ENCODE results near the gene CATSPER3.

CATSPER3 gene

DNA sequence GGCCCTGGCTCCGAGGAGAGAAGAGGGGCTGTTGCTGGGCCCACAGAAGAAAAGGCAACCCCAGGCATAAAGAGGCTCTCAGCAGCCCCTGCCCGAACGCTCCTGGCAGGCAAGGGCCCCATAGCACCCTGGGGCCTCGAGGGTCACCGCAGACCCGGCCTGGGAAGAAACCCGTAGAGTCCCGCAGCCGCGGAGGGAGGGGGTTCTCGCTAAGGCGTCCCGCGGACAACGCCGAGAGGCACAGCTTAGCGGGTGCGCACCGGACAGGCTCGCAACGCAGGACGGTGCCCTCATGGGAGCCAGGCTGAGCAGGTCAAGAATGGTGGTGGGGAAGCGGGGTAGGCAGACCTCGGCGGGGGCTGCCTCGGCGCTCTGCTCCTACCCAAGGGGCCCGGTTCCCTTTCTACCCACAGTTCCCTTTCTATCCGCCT, 59.6 kb downstream of the CATSPER3 start:
- peaks cover 4% of the 10 kb centered on the region for H3K36me3 Mint-ChIP-seq
- DNase-seq = no peak
- no peaks in the 10 kb centered on the region for H3K9me3 Mint-ChIP-seq
- no peak overlapping the region for H3K4me3 Mint-ChIP-seq
- no peak overlapping the region for H3K27ac Mint-ChIP-seq
- CTCF ChIA-PET = no interaction called here
- peaks cover 19% of the 10 kb centered on the region for H3K4me1 Mint-ChIP-seq
- peaks cover 90% of the 10 kb centered on the region for H3K27me3 Mint-ChIP-seq

DNA sequence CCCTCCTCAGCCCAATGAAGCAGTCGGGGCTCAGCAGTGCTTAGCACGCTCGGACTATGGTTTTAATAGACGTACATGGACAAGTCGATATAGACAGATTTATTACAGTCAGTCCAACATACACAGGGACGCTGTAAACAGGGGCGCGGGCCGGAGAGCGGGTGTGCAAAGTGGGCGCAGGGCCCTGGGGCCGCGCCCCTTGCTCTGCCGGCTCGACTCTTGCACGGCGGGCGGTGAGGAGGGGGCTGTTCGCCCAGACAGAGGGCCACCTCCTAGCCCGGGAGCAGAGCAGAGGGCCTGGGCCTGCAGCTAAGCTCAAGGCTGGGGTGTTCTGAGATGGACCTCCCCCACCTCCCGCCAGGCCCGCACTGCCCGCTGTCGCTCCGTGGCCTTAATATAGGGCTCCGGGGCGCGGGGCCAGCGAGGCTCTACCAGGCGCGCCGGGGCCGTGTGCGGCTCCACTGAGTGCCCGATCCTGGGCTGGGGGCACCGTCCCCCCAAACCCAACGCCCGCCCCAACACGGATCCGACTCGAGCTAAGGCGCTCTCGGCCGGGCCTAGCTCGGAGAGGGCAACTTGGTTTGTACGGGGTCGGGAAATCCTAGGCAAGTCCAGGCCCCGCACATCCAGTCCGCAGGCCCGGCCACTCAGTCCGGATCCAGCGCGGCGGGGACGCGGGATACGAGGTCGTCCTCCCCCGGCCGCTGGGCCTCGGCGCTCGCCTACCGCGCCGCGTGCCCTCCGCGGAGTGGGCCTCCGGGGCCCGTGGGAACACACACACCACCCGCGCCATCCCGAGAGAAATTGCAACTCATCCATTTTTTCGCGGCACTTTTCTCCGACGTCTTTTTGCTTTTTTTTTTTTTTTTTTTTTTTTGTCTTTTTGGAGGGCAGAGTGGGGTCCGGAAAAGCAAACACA, 60.2 kb downstream of the CATSPER3 start:
- H3K36me3 Mint-ChIP-seq = peaks cover 4% of the 10 kb centered on the region
- CTCF ChIA-PET = no interaction called here

DNA sequence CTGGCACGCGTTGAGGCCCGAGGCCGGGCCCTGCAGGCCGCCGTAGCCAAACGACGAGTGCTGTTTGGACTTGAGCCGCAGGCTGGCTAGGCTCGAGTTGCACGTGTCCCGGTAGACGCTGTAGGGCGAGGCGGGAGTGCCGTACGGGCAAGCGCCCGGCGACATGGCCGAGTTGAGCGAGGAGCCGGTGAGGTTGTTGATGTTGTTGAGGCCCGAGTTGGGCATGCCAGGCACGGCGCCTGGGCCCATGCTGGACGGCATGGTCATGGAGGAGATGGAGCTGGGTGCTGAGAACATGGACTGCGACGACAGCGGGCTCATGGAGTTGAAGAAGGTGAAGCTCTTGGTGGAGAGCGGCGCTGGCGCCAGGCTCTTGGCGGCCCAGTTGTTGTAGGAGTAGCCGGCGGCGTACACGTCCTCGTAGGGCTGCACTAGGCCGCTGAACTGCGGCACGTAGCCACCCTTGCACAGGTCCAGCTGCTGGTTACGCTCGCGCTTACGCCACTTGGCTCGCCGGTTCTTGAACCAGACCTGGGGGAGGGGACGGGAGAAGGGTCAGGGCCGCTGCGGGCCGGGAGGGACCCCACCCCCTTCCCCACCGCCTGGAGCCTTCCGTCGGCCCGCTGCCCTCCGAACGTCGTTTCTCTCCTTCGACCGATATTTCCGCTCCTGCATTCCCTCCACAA, 61.2 kb downstream of the CATSPER3 start:
- DNase-seq = no peak
- H3K27me3 Mint-ChIP-seq = peaks cover 97% of the 10 kb centered on the region
- CTCF ChIA-PET = no interaction called here
- peaks cover 7% of the 10 kb centered on the region for H3K36me3 Mint-ChIP-seq
- H3K4me3 Mint-ChIP-seq = peak overlapping the region; percentile 34
- no peaks in the 10 kb centered on the region for H3K9me3 Mint-ChIP-seq
- peaks cover 27% of the 10 kb centered on the region for H3K4me1 Mint-ChIP-seq
- H3K27ac Mint-ChIP-seq = peak overlapping the region; percentile 60

More for the DNA sequence above, 60.2 kb downstream of the CATSPER3 start:
- Mint-ChIP-seq H3K27me3 (peaks cover 96% of the 10 kb centered on the region), H3K27ac (no peak overlapping the region), H3K4me3 (no peak overlapping the region), H3K4me1 (peaks cover 23% of the 10 kb centered on the region), H3K9me3 (no peaks in the 10 kb centered on the region)
- no peak for DNase-seq

DNA sequence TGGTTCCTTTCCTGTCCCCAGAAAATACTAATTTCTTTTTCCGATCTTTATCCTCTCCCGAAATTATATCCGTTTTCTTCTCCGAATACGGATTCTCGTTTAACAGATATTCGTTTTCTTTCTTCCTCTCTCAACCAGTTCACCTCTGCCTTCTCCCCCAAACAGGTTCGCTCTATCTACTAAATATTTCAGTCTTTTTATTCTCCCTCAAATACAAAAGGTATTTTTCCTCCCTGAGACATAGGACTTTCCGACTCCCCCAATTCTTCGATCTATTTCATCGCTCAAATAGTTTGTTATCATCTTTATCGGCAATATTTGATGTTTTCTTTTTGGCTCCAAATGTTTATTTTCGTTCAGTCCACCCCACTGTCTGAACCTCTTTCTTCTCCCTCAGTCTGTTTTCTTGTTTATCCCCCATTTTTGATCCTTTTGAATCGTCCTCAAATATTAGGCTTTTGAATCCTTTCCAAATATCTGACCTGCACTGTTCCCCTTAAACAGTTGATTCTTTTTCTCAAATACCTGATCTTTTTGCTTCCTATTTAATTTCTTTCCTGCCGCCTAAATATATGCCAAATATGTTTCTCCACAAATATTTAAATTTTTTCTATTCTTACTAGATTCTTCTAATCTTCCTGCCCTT, 61.9 kb downstream of the CATSPER3 start:
- H3K4me3 Mint-ChIP-seq = peak overlapping the region; percentile 34
- peaks cover 95% of the 10 kb centered on the region for H3K27me3 Mint-ChIP-seq
- H3K4me1 Mint-ChIP-seq = peaks cover 29% of the 10 kb centered on the region
- peaks cover 8% of the 10 kb centered on the region for H3K36me3 Mint-ChIP-seq
- CTCF ChIA-PET = no interaction called here
- H3K27ac Mint-ChIP-seq = no peak overlapping the region
- no peaks in the 10 kb centered on the region for H3K9me3 Mint-ChIP-seq
- DNase-seq = no peak

DNA sequence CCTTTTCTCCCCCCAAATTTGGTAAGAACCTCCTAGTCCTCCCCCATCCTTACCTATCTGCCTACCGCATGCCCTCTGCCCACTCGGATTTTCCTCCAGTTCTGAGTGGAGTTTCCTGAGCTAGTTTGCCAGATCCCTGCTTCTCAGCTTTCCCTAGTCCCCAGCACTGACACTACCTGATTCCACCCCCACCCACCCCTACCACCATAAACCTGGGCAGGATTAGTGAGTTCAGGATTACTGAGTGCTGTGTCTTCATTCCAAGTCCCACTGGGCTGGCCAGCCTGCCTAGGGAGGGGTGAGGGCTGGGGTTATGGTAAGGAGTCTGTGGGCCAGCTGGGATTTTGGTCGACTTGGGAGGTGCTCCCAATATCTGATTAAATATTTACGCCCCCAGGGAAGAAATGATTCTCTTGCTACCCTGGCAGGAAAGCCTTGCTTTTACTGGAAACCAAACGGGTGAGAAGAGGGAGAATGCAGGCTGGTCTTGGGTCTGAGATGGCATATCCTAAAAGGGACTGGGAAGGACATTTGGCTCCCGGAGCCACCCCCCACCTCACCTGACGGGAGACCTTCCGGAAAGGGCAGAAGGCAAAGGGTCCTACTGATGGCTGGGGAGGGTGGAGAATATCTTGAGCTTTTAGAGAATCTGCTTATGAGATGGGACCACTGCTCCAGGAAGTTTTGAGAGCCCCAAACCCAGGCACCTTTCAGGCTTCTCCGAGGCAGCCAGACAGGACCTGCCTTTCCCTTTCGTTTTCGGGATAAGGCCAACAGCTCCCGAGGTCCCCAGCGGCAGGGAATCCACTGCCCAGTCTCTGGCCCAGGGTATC, 62.6 kb downstream of the CATSPER3 start:
- CTCF ChIA-PET = no interaction called here
- Mint-ChIP-seq H3K4me3 (peak overlapping the region; percentile 9), H3K36me3 (peaks cover 8% of the 10 kb centered on the region), H3K27ac (peak overlapping the region; percentile 19), H3K9me3 (no peaks in the 10 kb centered on the region), H3K27me3 (peaks cover 95% of the 10 kb centered on the region), H3K4me1 (peaks cover 35% of the 10 kb centered on the region)
- DNase-seq = no peak

DNA sequence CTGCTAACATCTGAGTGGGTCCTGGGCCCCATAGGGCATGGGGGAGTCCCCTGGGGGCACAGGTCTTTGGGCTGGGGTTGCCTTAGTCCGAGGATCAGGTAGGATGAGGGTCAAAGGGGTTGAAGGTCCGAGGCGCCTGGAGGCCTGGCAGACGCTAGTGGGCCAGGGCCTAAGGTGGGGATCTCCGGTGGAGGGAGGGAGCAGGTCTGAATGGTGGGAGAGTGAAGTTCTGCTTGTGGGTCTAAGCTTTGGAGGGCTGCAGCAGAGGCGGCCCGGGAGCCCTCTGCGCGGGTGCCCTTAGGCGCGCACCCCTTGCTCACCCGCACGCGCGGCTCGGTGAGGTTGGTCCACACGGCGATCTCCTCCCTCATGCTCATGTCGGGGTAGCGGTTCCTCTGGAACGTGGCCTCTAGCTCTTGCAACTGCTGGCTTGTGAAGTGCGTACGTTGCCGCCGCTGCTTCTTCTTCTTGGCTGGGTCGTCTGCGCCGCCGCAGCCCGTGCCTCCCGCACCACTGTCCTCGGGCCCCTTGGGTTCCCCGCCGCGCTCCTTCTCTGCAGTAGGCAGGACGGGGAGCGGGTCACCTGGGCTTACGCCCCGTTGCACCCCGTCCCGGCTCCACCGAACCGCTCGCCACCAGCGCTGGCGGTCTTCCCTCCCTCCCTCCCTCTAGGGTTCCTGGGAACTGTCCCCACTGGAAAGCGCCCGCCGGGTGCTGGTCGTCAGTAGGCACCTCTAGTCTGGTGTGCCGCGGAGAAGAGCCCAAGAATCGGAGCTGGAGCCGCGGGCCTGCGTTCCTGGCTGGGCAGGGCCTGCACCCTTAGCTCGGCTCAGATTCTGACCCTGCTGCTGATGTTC, 63.5 kb downstream of the CATSPER3 start:
- Mint-ChIP-seq H3K4me3 (peak overlapping the region; percentile 9), H3K9me3 (no peaks in the 10 kb centered on the region), H3K36me3 (peaks cover 8% of the 10 kb centered on the region), H3K27ac (no peak overlapping the region), H3K27me3 (peaks cover 95% of the 10 kb centered on the region), H3K4me1 (peaks cover 37% of the 10 kb centered on the region)
- peak; percentile 38 for DNase-seq
- CTCF ChIA-PET = interaction anchor here (0.7 to 1.0 kb wide), 2 partner anchors 11 to 126 kb away, joined by 3 read pairs; partner anchors contain the start of gene PCBD2

DNA sequence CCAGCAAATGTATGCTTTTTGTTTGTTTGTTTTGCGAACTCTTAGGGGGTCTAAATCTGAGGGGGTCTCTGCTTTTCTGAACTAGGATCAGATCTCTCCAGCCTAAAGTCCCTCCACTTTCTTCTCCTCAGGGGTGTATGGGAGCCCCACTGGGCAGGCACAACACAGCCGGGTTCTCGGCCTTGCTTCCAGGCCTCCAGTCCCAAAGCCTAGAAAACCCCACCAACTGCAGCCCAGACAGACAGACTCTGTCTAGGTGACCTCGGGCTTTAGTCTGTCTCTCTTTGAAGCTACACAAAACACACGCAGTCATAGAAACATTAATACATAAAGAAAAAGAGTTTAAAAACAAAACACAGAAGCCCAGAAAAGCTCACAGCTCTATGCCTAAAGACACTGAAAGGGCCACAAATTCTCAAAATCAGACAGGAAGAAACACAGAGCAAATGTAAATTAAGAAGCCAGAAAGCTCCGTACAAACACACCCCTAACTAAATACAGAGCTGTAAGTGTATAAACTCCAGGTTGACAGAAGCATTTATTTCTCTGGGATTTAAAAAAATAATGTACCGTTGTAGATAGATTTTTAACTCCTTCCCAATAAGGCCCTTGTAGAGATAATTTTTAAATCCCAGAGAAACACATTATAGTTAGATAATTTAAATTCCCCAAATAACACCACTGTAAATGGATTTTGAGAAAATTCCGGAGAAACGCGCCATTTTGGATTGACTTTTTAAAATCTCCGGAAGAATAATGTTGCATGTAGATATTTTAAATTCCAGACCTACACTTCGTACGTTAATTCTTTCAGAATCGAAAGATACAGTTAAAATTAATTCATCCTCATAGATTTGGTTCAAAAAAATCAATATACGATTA, 64.3 kb downstream of the CATSPER3 start:
- H3K4me3 Mint-ChIP-seq = peak overlapping the region; percentile 57
- H3K36me3 Mint-ChIP-seq = peaks cover 8% of the 10 kb centered on the region
- H3K27ac Mint-ChIP-seq = no peak overlapping the region
- H3K27me3 Mint-ChIP-seq = peaks cover 95% of the 10 kb centered on the region
- CTCF ChIA-PET = interaction anchor here (0.7 to 1.0 kb wide), 2 partner anchors 10 to 127 kb away, joined by 3 read pairs; partner anchors contain the start of gene PCBD2
- DNase-seq = no peak
- H3K9me3 Mint-ChIP-seq = no peaks in the 10 kb centered on the region
- H3K4me1 Mint-ChIP-seq = peaks cover 37% of the 10 kb centered on the region

DNA sequence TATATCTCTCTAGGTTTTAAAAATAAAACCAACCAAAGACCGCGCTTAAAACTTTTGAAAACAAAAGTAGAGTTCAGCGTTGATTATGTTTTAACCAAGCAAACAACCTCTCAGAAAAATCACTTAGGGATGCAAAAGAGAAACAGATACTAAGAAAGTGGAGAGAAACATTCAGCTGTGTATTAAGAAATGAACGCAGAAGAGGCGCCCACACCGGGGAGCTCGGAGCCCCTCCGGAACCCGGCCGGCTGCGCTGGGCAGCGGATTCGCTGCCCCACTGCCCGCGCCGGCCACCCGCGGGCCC, 64.9 kb downstream of the CATSPER3 start:
- H3K4me3 Mint-ChIP-seq = peak overlapping the region; percentile 57
- no peak overlapping the region for H3K27ac Mint-ChIP-seq
- no peaks in the 10 kb centered on the region for H3K9me3 Mint-ChIP-seq
- peaks cover 8% of the 10 kb centered on the region for H3K36me3 Mint-ChIP-seq
- peaks cover 37% of the 10 kb centered on the region for H3K4me1 Mint-ChIP-seq
- no peak for DNase-seq
- peaks cover 95% of the 10 kb centered on the region for H3K27me3 Mint-ChIP-seq
- CTCF ChIA-PET = interaction anchor here (1.1 kb wide), 1 partner anchor 114 kb away, joined by 3 read pairs; no protein-coding TSS in a partner anchor

DNA sequence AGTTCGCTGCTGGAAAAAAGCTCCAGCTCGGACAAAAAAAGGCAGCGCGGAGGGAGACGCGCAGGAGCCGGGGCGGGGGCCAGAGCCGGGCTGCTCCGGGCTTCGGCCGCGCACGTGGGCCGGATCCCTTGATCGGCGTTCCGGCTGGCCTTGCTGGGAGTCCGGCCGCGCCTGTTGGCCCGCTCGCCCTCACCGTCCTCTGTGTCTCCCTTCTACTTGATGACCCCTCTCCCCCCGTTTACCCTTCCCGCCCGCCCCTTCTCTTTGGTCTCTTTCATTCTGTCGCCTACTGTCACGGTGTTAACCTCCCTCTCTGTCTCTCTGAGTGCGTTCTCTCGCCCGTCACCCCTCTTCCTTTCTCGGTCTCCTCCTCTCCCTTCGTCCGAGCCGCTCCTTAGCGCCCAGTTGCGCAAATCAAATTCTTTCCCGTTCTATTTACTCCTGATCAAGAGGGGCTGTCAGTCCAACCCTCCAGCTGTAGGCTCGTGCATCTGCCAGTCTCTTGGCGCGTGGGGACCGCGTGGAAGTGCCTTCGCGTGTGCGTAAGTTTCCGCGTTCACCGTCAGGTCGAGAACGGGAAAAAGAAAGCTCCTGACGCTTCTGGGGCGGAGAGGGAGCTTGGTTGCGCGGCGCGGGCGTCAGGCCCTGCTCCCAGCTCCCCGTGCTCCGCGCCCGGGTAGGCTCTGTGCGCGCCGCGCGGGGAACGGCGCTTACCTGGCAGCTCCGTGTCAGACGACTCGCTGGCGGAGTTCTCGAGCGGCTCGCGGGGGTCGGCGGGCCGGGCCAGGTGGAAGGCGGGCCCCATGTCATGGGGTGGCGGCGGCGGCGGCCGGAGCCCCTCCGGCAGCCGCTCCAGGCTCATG, 65.5 kb downstream of the CATSPER3 start:
- peak; percentile 51 for DNase-seq
- Mint-ChIP-seq H3K4me3 (peak overlapping the region; percentile 77), H3K4me1 (peaks cover 37% of the 10 kb centered on the region), H3K27me3 (peaks cover 95% of the 10 kb centered on the region), H3K27ac (peak overlapping the region; percentile 35), H3K36me3 (peaks cover 8% of the 10 kb centered on the region), H3K9me3 (no peaks in the 10 kb centered on the region)
- CTCF ChIA-PET = interaction anchor here (1.1 kb wide), 1 partner anchor 115 kb away, joined by 3 read pairs; no protein-coding TSS in a partner anchor

DNA sequence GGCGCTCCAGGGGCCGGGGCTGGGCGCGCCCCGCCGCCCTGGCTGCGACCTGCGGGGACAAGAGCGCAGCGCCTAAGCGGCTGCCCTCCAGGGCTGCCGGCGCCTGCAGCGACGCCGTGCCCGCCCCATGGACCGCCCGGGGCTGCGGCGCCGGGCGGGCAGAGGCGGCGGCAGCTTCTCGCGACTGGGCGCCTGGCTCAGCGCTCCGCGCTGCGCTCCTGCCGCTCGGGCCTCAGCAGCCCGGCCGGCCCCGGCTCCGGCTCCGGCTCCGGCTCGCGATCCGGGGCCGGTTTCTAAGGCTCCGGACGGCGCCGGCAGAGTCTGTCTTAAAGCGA, 66.2 kb downstream of the CATSPER3 start, which contains the start of gene PITX1:
PITX1 (minus strand) TSS at position 328 of the 335 bp plus-strand sequence. CDS start 347 bp downstream, outside the sequence.
- peak within 1 kb of the TSS; percentile 77 for H3K4me3 Mint-ChIP-seq
- H3K27me3 Mint-ChIP-seq = peaks cover 95% of the 10 kb centered on the region
- no peaks in the 10 kb centered on the region for H3K9me3 Mint-ChIP-seq
- CTCF ChIA-PET = interaction anchor here (1.1 kb wide), 1 partner anchor 115 kb away, joined by 3 read pairs; no protein-coding TSS in a partner anchor
- peaks cover 6% of the 10 kb centered on the region for H3K36me3 Mint-ChIP-seq
- H3K27ac Mint-ChIP-seq = peak within 1 kb of the TSS; percentile 75
- no peak for DNase-seq
- H3K4me1 Mint-ChIP-seq = peaks cover 40% of the 10 kb centered on the region

DNA sequence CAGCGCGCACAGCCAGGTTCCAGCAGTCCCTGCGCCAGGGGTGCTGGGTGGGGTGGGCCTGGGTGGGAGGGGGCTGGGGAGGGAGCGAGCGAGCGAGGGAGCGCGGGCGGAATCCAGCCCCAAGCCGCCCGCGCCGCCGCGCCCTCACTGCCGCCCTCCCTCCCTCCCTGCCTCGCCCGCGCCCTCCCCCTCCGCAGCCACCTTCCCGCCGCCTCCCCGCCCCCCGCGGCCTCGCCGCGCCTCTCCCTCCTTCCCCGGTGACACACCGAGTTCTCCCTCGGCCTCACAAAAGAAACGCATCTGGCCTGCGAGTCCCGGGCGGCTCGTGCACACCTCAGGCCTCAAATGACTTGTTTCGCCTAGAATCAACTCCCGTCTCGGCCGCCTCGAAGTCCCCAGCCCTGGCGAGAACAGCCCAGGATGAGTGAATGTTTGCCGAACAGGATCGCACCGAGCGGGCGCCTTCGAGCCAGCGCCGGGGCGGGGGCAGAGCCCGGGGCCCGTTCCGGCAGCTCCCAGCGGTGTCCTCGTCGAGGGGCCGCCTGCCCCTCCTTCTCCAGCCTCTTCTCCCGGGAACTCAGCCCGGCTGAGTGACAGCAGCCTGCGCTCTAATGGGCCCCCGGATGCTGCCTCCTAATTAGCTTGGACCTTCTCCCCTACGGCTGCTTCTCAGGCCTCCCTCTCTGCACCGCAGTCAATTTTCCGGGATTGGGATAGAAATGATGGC, 66.7 kb downstream of the CATSPER3 start:
- Mint-ChIP-seq H3K4me1 (peaks cover 37% of the 10 kb centered on the region), H3K4me3 (peak overlapping the region; percentile 77), H3K27me3 (peaks cover 95% of the 10 kb centered on the region), H3K9me3 (no peaks in the 10 kb centered on the region), H3K36me3 (peaks cover 5% of the 10 kb centered on the region), H3K27ac (peak overlapping the region; percentile 75)
- DNase-seq = peak; percentile 55
- CTCF ChIA-PET = no interaction called here
